Measurements from ENCODE around the gene XBP1.

DNA sequence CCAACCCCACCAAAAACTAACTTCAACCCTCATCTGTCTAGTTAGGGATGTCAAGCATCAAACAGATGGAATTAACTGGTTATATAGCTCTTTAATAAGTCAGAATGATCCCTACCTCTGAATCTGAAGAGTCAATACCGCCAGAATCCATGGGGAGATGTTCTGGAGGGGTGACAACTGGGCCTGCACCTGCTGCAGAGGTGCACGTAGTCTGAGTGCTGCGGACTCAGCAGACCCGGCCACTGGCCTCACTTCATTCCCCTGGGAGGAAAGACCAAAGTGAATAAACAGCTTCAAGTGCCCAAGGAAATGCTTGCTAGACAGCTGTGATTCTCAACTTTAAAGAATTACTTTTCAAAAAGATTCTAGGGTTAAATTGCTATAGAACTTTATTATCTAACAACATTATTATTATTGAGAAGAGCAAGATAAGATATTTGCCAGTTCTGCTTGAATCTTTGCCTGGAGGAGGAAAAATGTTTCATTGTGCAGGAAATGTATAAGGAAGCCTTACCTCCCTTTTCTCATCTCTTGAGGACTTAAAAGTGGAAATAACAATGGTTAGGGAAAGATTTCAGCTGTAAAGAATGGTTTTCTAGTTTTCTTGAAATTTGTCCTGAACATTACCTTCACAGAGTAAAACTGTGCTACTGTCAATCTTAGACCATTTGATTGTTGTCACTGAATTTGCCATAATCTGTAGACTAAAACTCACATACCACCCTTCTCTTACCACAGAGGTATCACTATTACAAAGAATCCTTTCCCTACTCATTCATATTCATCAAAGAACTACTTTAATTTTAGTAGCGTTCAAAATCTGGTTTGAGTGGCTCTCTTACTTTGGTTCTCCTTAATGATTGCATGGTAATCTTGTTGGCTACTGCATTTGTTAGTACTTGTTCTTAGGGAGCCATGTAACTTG is 4.2 kb downstream of the XBP1 start:
- TF ChIP-seq POLR2A (IDR thresholded peaks at IDR 0.05) = no peak
- TF ChIP-seq, protein P1, sequence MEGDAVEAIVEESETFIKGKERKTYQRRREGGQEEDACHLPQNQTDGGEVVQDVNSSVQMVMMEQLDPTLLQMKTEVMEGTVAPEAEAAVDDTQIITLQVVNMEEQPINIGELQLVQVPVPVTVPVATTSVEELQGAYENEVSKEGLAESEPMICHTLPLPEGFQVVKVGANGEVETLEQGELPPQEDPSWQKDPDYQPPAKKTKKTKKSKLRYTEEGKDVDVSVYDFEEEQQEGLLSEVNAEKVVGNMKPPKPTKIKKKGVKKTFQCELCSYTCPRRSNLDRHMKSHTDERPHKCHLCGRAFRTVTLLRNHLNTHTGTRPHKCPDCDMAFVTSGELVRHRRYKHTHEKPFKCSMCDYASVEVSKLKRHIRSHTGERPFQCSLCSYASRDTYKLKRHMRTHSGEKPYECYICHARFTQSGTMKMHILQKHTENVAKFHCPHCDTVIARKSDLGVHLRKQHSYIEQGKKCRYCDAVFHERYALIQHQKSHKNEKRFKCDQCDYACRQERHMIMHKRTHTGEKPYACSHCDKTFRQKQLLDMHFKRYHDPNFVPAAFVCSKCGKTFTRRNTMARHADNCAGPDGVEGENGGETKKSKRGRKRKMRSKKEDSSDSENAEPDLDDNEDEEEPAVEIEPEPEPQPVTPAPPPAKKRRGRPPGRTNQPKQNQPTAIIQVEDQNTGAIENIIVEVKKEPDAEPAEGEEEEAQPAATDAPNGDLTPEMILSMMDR (IDR thresholded peaks at IDR 0.05) = no peak

All from testis (tissue), 2 donors.